Measurements from ENCODE around the gene KLHL2. TPM values are rescaled to one million over a fixed set of nuclear protein-coding genes. Genes with fewer than 3 reads are reported as not detected.

KLHL2 gene
- total RNA-seq, 6 experiments from 2014 or later: 10.9 to 13.7 (median 11.4) TPM

- H3K36me3 Mint-ChIP-seq (ENCODE audit: low read depth): peaks cover 24% of the 10 kb centered on the region
- peaks cover 13% of the 10 kb centered on the region for H3K9me3 Mint-ChIP-seq
- no peaks in the 10 kb centered on the region for H3K27me3 Mint-ChIP-seq (ENCODE audit: insufficient read depth)
- no peak overlapping the region for H3K4me3 Mint-ChIP-seq
- no peak overlapping the region for H3K27ac Mint-ChIP-seq
- H3K4me1 Mint-ChIP-seq (ENCODE audit: low read depth): peaks cover 32% of the 10 kb centered on the region
- TF ChIP-seq CTCF (IDR thresholded peaks at IDR 0.05): no peak
- no peak for DNase-seq
Observed at GRCh38 chr4:165326831-165327210, 119.5 kb downstream of the KLHL2 start.

GRCh38 chr4:165327211-165328100 lies 120.1 kb downstream of the KLHL2 start, which contains the start of gene MSMO1:
TSS of gene MSMO1 (plus strand) at chr4:165327669. CDS start at chr4:165333371, 5,702 bp downstream.
- TF ChIP-seq CTCF (IDR thresholded peaks at IDR 0.05): no peak
- Mint-ChIP-seq H3K27me3 (ENCODE audit: insufficient read depth) (no peaks in the 10 kb centered on the region), H3K27ac (no peak within 1 kb of the TSS), H3K9me3 (peaks cover 13% of the 10 kb centered on the region), H3K4me1 (ENCODE audit: low read depth) (peaks cover 38% of the 10 kb centered on the region), H3K36me3 (ENCODE audit: low read depth) (peaks cover 27% of the 10 kb centered on the region), H3K4me3 (no peak within 1 kb of the TSS)
- peak; percentile 100 for DNase-seq

- H3K4me1 Mint-ChIP-seq (ENCODE audit: low read depth): peaks cover 42% of the 10 kb centered on the region
Observed at GRCh38 chr4:165328101-165328425, 120.7 kb downstream of the KLHL2 start.

GRCh38 chr4:165328708-165329107 lies 121.3 kb downstream of the KLHL2 start:
- TF ChIP-seq CTCF (IDR thresholded peaks at IDR 0.05): no peak
- Mint-ChIP-seq H3K9me3 (peaks cover 10% of the 10 kb centered on the region), H3K4me3 (no peak overlapping the region), H3K4me1 (ENCODE audit: low read depth) (peaks cover 42% of the 10 kb centered on the region), H3K36me3 (ENCODE audit: low read depth) (peaks cover 22% of the 10 kb centered on the region), H3K27ac (no peak overlapping the region), H3K27me3 (ENCODE audit: insufficient read depth) (no peaks in the 10 kb centered on the region)
- DNase-seq: no peak

More at GRCh38 chr4:165328101-165328425, 120.7 kb downstream of the KLHL2 start:
- H3K27ac Mint-ChIP-seq: no peak overlapping the region
- H3K4me3 Mint-ChIP-seq: no peak overlapping the region
- H3K9me3 Mint-ChIP-seq: peaks cover 13% of the 10 kb centered on the region
- H3K36me3 Mint-ChIP-seq (ENCODE audit: low read depth): peaks cover 27% of the 10 kb centered on the region
- no peak for TF ChIP-seq CTCF (IDR thresholded peaks at IDR 0.05)
- H3K27me3 Mint-ChIP-seq (ENCODE audit: insufficient read depth): no peaks in the 10 kb centered on the region
- no peak for DNase-seq

- Mint-ChIP-seq H3K36me3 (ENCODE audit: low read depth) (peaks cover 13% of the 10 kb centered on the region), H3K4me3 (no peak overlapping the region), H3K9me3 (peaks cover 8% of the 10 kb centered on the region), H3K27ac (no peak overlapping the region), H3K4me1 (ENCODE audit: low read depth) (peaks cover 41% of the 10 kb centered on the region), H3K27me3 (ENCODE audit: insufficient read depth) (no peaks in the 10 kb centered on the region)
- no peak for DNase-seq
- no peak for TF ChIP-seq CTCF (IDR thresholded peaks at IDR 0.05)
Observed at GRCh38 chr4:165330071-165330470, 122.7 kb downstream of the KLHL2 start.
